ENCODE results near the gene PRLR. TPM values are rescaled to one million over a fixed set of nuclear protein-coding genes. Genes with fewer than 3 reads are reported as not detected.

Gene PRLR
- total and polyA plus RNA-seq, 2 of the 8 experiments (the other 6 are each of a cell fraction or from before 2014, with no cell fraction given), result 0.53 to 2.5 TPM

GRCh38 chr5:35122819-35123218, 107.5 kb downstream of the PRLR start (continued):
- TF ChIP-seq CHD7 (IDR thresholded peaks at IDR 0.05; ENCODE audit: insufficient replicate concordance, low read length), result no peak
- TF ChIP-seq KDM4A (IDR thresholded peaks at IDR 0.05; ENCODE audit: low read depth, low read length, severe bottlenecking), result no peak
- TF ChIP-seq CBX5 (IDR thresholded peaks at IDR 0.05; ENCODE audit: low read depth, low read length), result no peak
- no peak for TF ChIP-seq JUN (IDR thresholded peaks at IDR 0.05; ENCODE audit: low read depth, low read length)
- TF ChIP-seq EP300 (IDR thresholded peaks at IDR 0.05; ENCODE audit: borderline replicate concordance in 1 of 2, low read depth in 2 of 2, low read length in 2 of 2), result no peak
- no peak for TF ChIP-seq TBP (IDR thresholded peaks at IDR 0.05; ENCODE audit: low read depth, low read length)
- TF ChIP-seq SIX5 (IDR thresholded peaks at IDR 0.05; ENCODE audit: low read depth, low read length), result no peak
- no peak for TF ChIP-seq SUZ12 (IDR thresholded peaks at IDR 0.05; ENCODE audit: low read length)
- no peak for TF ChIP-seq SP2 (IDR thresholded peaks at IDR 0.05; ENCODE audit: low read length)
- no peak for TF ChIP-seq POLR2A (IDR thresholded peaks at IDR 0.05; ENCODE audit: control extremely low read depth in 1 of 2, low read depth in 2 of 2, low read length in 2 of 2)
